ENCODE data around the gene THSD7B.
"Not testable (repeated sequence)": the region's sequence is repeated elsewhere in the genome, so short reads cannot be mapped to it uniquely, and the experiment has no call there.

Gene THSD7B

DNA sequence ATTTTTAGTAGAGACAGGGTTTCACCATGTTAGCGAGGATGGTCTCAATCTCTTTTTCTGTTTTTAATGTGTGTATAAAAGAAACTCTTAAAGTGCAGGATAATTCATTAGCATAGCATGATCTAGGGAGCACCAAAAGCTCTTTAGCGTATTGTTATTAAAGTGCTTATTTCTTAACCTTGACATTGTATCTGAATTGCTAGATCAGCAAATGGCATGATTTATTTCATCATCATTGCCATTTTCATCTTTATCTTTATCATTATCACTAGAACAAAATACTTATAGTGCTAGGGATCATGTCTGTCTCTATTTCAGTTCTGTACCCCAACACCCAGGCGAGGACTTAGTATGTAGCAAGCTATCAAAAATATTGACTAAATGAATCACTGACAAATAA is 805.1 kb downstream of the THSD7B start:
- Histone ChIP-seq H3K4ac (ENCODE audit: low read length) (no peak overlapping the region), H3K4me2 (ENCODE audit: insufficient read depth, low read length, poor library complexity, severe bottlenecking) (no peak overlapping the region), H4K8ac (ENCODE audit: low read depth, low read length) (no peak overlapping the region), H2BK120ac (ENCODE audit: low read depth, low read length) (no peak overlapping the region), H3K18ac (ENCODE audit: low read length) (no peak overlapping the region), H3K4me3 (ENCODE audit: low read length in 2 of 2) (no peak overlapping the region), H2AK5ac (ENCODE audit: low read depth, low read length) (no peak overlapping the region), H3K4me1 (ENCODE audit: control insufficient read depth in 2 of 2, insufficient read depth in 1 of 2, low read depth in 1 of 2, low read length in 2 of 2) (no peaks in the 10 kb centered on the region), H3K27ac (replicated peaks; ENCODE audit: low read length) (no peak overlapping the region), H3K14ac (ENCODE audit: low read length) (no peak overlapping the region), H2BK12ac (ENCODE audit: low read length) (no peak overlapping the region), H2BK15ac (ENCODE audit: low read length) (no peak overlapping the region), H3K9ac (ENCODE audit: low read depth, low read length, poor library complexity) (no peak overlapping the region), H2BK5ac (ENCODE audit: low read length) (no peak overlapping the region), H3K23ac (ENCODE audit: low read depth, low read length, poor library complexity) (no peak overlapping the region), H3K9me3 (replicated peaks in 1 of 2; ENCODE audit: control insufficient read depth in 2 of 2, insufficient read depth in 1 of 2, low read depth in 1 of 2, low read length in 2 of 2) (no peaks in the 10 kb centered on the region), H4K91ac (ENCODE audit: low read depth, low read length, poor library complexity) (no peak overlapping the region), H2AFZ (ENCODE audit: low read length) (no peak overlapping the region), H3K79me1 (ENCODE audit: low read depth, low read length) (no peaks in the 10 kb centered on the region), H3K36me3 (replicated peaks in 1 of 2; ENCODE audit: control insufficient read depth in 2 of 2, insufficient read depth in 2 of 2, low read length in 2 of 2) (no peaks in the 10 kb centered on the region), H3K27me3 (ENCODE audit: control insufficient read depth in 3 of 3, insufficient read depth in 3 of 3, low read depth in 1 of 3, low read length in 3 of 3) (no peaks in the 10 kb centered on the region)
- no CpG with 5 or more reads among the region's 3 CpGs for WGBS, 2 donors (ENCODE audit: extremely low coverage in 2 of 2, insufficient read length in 2 of 2, insufficient replicate concordance in 1 of 2)
- no peak for DNase-seq (ENCODE audit: low spot score)

DNA sequence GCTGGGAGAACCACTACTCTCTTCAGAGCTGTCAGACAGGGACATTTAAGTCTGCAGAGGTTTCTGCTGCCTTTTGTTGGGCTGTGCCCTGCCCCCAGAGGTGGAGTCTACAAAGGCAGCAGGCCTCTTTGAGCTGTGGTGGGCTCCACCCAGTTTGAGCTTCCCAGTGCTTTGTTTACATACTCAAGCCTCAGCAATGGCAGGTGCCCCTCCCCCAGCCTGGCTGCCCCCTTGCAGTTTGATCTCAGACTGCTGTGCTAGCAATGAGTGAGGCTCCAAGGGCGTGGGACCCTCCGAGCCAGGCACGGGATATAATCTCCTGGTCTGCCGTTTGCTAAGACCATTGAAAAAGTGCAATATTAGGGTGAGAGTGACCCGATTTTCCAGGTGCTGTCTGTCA is 822.5 kb downstream of the THSD7B start:
- H3K4me2 ChIP-seq (ENCODE audit: insufficient read depth, low read length, poor library complexity, severe bottlenecking); H4K91ac ChIP-seq (ENCODE audit: low read depth, low read length, poor library complexity); H2BK5ac ChIP-seq (ENCODE audit: low read length); H2AK5ac ChIP-seq (ENCODE audit: low read depth, low read length); H3K79me1 ChIP-seq (ENCODE audit: low read depth, low read length); DNase-seq (ENCODE audit: low spot score); H3K27ac ChIP-seq (replicated peaks; ENCODE audit: low read length); H3K4me3 ChIP-seq (ENCODE audit: low read length in 2 of 2); H3K9ac ChIP-seq (ENCODE audit: low read depth, low read length, poor library complexity); H3K18ac ChIP-seq (ENCODE audit: low read length); H3K4me1 ChIP-seq (ENCODE audit: control insufficient read depth in 2 of 2, insufficient read depth in 1 of 2, low read depth in 1 of 2, low read length in 2 of 2); H2BK120ac ChIP-seq (ENCODE audit: low read depth, low read length); H3K27me3 ChIP-seq (ENCODE audit: control insufficient read depth in 3 of 3, insufficient read depth in 3 of 3, low read depth in 1 of 3, low read length in 3 of 3); H3K9me3 ChIP-seq (replicated peaks in 1 of 2; ENCODE audit: control insufficient read depth in 2 of 2, insufficient read depth in 1 of 2, low read depth in 1 of 2, low read length in 2 of 2); H3K36me3 ChIP-seq (replicated peaks in 1 of 2; ENCODE audit: control insufficient read depth in 2 of 2, insufficient read depth in 2 of 2, low read length in 2 of 2); H3K14ac ChIP-seq (ENCODE audit: low read length); H4K8ac ChIP-seq (ENCODE audit: low read depth, low read length); H2BK15ac ChIP-seq (ENCODE audit: low read length); H2BK12ac ChIP-seq (ENCODE audit: low read length); H2AFZ ChIP-seq (ENCODE audit: low read length); H3K23ac ChIP-seq (ENCODE audit: low read depth, low read length, poor library complexity); H3K4ac ChIP-seq (ENCODE audit: low read length): not testable (repeated sequence)
- no CpG with 5 or more reads among the region's 5 CpGs for WGBS, 2 donors (ENCODE audit: extremely low coverage in 2 of 2, insufficient read length in 2 of 2, insufficient replicate concordance in 1 of 2)

DNA sequence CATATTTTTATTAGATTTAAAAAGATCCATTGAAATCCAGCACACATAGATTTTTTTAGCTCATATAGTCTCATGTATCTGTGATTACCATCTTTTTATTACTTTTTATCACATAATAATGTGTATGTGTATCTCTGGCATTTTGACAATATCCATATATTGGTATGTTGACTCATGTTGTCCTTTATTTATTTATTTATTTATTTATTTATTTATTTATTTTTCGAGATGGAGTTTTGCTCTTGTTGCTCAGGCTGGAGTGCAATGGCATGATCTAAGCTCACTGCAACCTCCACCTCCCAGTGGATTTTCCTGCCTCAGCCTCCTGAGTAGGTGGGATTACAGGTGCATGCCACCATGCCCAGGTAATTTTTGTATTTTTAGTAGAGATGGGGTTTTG is 823.2 kb downstream of the THSD7B start:
- not testable (repeated sequence) for H3K4me3 ChIP-seq (ENCODE audit: low read length in 2 of 2); H3K4me1 ChIP-seq (ENCODE audit: control insufficient read depth in 2 of 2, insufficient read depth in 1 of 2, low read depth in 1 of 2, low read length in 2 of 2); H3K27ac ChIP-seq (replicated peaks; ENCODE audit: low read length); H3K4ac ChIP-seq (ENCODE audit: low read length); H3K14ac ChIP-seq (ENCODE audit: low read length); H3K23ac ChIP-seq (ENCODE audit: low read depth, low read length, poor library complexity); H3K9ac ChIP-seq (ENCODE audit: low read depth, low read length, poor library complexity); H3K79me1 ChIP-seq (ENCODE audit: low read depth, low read length); H2AFZ ChIP-seq (ENCODE audit: low read length); H3K36me3 ChIP-seq (replicated peaks in 1 of 2; ENCODE audit: control insufficient read depth in 2 of 2, insufficient read depth in 2 of 2, low read length in 2 of 2); H3K9me3 ChIP-seq (replicated peaks in 1 of 2; ENCODE audit: control insufficient read depth in 2 of 2, insufficient read depth in 1 of 2, low read depth in 1 of 2, low read length in 2 of 2); H3K27me3 ChIP-seq (ENCODE audit: control insufficient read depth in 3 of 3, insufficient read depth in 3 of 3, low read depth in 1 of 3, low read length in 3 of 3); DNase-seq (ENCODE audit: low spot score); H2BK120ac ChIP-seq (ENCODE audit: low read depth, low read length); H2BK5ac ChIP-seq (ENCODE audit: low read length); H2AK5ac ChIP-seq (ENCODE audit: low read depth, low read length); H2BK15ac ChIP-seq (ENCODE audit: low read length); H3K4me2 ChIP-seq (ENCODE audit: insufficient read depth, low read length, poor library complexity, severe bottlenecking); H4K8ac ChIP-seq (ENCODE audit: low read depth, low read length); H3K18ac ChIP-seq (ENCODE audit: low read length); H2BK12ac ChIP-seq (ENCODE audit: low read length); H4K91ac ChIP-seq (ENCODE audit: low read depth, low read length, poor library complexity)
- no CpG with 5 or more reads among the region's 1 CpG for WGBS, 2 donors (ENCODE audit: extremely low coverage in 2 of 2, insufficient read length in 2 of 2, insufficient replicate concordance in 1 of 2)

DNA sequence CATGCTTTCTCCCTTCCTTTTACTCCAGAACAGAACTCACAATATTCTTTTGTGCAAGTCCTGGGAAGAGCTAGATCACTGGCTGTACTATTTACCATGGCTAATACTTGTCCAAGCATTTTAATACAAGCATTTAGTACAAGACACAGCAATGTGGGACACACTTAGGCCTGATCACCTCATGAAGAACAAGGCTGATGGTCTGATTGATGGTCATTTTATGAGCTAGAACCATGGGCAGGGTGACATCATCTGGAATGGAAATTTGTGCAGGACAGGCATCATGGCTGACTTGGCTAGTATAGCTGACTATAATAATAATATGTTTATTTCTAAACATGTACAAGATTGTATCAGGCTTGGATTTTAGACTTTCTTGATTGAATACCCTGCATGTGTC is 824.8 kb downstream of the THSD7B start:
- Histone ChIP-seq H4K8ac (ENCODE audit: low read depth, low read length) (no peak overlapping the region), H3K4ac (ENCODE audit: low read length) (no peak overlapping the region), H2BK15ac (ENCODE audit: low read length) (no peak overlapping the region), H3K36me3 (replicated peaks in 1 of 2; ENCODE audit: control insufficient read depth in 2 of 2, insufficient read depth in 2 of 2, low read length in 2 of 2) (no peaks in the 10 kb centered on the region), H3K4me2 (ENCODE audit: insufficient read depth, low read length, poor library complexity, severe bottlenecking) (no peak overlapping the region), H2AK5ac (ENCODE audit: low read depth, low read length) (no peak overlapping the region), H3K27me3 (ENCODE audit: control insufficient read depth in 3 of 3, insufficient read depth in 3 of 3, low read depth in 1 of 3, low read length in 3 of 3) (no peaks in the 10 kb centered on the region), H3K4me3 (ENCODE audit: low read length in 2 of 2) (no peak overlapping the region), H3K23ac (ENCODE audit: low read depth, low read length, poor library complexity) (no peak overlapping the region), H2AFZ (ENCODE audit: low read length) (no peak overlapping the region), H2BK12ac (ENCODE audit: low read length) (no peak overlapping the region), H2BK5ac (ENCODE audit: low read length) (no peak overlapping the region), H3K14ac (ENCODE audit: low read length) (no peak overlapping the region), H3K27ac (replicated peaks; ENCODE audit: low read length) (no peak overlapping the region), H3K79me1 (ENCODE audit: low read depth, low read length) (no peaks in the 10 kb centered on the region), H4K91ac (ENCODE audit: low read depth, low read length, poor library complexity) (no peak overlapping the region), H3K9me3 (replicated peaks in 1 of 2; ENCODE audit: control insufficient read depth in 2 of 2, insufficient read depth in 1 of 2, low read depth in 1 of 2, low read length in 2 of 2) (no peaks in the 10 kb centered on the region), H3K9ac (ENCODE audit: low read depth, low read length, poor library complexity) (no peak overlapping the region), H3K18ac (ENCODE audit: low read length) (no peak overlapping the region), H2BK120ac (ENCODE audit: low read depth, low read length) (no peak overlapping the region), H3K4me1 (ENCODE audit: control insufficient read depth in 2 of 2, insufficient read depth in 1 of 2, low read depth in 1 of 2, low read length in 2 of 2) (no peaks in the 10 kb centered on the region)
- DNase-seq (ENCODE audit: low spot score): no peak
